SKM-1 (cell line): ENCODE data around the gene DLGAP3.

ENCODE experiments used
- DNase-seq: peaks from one replicate; lab custom pipeline; 2025; ENCODE audit not compliant: unreplicated experiment; lab: John Stamatoyannopoulos, UW

DLGAP3 gene

GRCh38 chr1:34906222-34906621 lies 23.2 kb downstream of the DLGAP3 start:
- DNase-seq: no peak

- DNase-seq: no peak
Measured at GRCh38 chr1:34905098-34905459, 24.4 kb downstream of the DLGAP3 start.

DNA sequence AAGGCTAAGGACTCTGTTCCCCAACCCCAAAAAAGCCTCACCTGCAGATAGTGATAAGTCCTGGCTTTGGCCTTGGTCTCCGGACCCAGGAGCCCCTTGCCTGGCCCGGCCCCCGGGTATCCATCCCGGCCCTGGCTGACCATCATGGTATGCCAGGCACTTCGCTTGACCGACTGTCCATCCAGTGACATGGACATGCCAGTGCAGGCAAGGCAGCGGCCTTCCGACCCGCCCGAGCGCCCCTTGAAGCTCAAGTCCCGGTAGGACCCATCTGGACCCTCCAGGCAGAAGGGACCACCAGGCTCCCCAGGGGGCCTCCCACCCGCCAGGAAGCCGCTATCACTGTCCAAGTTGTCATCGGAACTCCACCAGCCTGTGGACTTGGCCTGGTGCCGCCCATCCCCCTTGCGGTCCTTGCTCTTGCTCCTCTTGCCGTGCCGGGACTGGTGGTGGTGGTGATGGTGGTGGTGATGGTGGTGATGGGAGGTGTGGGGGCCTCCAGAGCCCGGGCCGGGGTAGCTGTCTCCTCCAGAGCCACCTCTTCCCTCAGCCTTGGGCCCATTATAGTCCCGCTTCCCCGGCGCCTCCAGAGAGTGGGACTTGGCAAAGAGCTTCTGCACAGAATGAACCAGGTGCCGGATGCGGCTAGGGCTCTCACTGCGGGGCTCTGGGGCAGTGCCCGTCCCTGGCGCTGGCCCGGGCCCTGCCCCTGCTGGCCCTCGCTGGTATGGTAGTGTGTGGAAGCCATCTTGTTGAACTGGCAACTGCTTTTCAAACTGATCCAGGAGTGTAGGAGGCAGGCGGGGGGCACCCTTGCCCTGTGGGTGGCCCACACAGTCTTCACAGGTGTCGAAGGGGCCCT lies 25.0 kb downstream of the DLGAP3 start:
- DNase-seq: no peak

DNA sequence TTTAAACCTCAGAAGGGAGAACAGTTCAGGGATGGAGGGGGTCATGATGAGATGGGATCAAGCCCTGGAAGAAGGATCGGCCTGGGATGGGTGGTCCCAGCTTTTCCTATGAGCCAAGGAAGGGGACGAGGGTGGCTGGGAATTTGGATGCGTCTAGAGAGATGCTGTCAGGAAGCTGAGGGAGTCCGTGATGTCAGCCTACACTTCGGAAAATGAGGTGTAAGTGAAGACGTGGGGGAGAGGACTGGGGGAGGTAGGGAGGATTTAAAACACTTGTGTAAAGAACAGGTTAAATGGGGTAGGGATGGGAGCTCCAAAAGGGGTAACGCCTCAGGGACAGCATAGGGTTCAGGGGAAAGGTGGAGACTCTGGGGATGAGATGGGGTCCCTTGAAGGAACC lies 27.5 kb downstream of the DLGAP3 start:
- no peak for DNase-seq

DNA sequence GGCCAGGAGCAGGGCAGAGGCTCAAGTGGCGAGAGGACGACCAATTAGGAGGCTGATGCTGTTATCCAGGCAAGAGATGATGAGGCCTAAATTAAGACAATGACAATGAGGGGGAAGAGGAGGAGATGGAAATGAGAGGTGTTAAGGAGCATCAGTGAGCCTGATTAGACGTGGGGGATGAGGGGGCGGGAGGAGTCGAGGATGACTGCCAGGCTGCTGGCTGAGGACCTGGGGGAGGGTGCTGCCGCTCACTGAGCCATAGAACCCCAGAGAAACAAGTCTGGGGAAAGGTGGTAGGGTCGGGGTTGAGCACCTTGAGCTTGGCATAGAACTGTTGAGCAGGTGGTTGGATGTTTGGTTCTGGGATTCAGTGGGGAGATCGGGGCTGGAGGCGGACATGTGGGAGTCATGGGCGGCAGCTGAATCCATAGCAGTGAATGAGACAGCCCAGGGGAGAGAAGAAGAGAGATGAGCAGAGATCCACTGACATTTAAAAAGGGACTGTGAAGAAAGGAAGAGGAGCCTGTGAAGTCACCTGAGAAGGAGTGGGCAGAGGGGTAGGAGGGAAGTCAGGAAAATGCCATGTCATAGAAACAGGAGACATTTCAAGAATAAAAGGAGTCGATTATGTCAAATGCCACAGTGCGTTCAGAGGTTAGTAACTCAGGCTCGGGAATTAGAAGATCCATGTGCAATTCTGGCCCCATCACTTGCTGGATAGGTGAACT lies 28.5 kb downstream of the DLGAP3 start:
- DNase-seq: no peak

- DNase-seq: no peak
Measured at GRCh38 chr1:34899906-34900305, 29.5 kb downstream of the DLGAP3 start.

DNA sequence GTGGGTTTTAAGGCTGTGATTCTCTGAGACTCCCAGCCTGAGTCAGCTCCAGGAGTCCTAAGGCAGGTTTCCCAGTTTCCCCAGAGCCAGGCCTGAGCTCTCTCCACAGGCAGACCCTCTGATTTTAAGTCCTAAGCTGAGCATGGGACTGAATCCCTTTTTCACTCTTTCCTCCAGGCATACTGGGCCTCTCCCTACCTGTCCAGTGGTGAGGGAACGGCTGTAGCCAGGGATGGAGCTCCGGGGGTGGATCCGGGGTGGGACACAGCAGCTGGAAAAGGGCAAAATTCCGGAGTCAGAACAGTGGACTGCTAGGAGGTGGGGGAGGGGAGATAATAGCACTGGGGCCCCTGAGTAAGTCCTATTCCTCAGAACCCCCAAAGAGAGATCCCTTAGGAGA lies 30.0 kb downstream of the DLGAP3 start:
- no peak for DNase-seq

GRCh38 chr1:34898330-34898761 lies 31.1 kb downstream of the DLGAP3 start:
- DNase-seq: no peak

DNA sequence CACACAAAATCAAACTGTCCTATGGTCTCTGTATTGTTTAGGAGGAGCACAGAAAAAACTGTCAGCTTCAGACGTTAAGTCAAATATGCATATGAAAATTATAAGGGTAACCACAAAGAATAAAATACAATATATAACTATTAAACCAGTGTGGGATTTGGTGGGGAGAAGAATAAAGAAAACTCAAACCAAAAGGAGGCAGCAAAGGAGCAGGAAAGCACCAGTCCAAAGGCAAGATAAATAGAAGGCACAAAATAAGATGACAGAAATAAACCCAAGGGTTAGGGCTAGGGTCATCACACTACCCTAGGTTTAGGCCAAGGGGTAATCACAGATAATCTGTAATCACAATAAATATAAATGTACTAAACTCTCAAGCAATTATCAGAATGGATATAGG lies 32.8 kb downstream of the DLGAP3 start:
- no peak for DNase-seq

DNA sequence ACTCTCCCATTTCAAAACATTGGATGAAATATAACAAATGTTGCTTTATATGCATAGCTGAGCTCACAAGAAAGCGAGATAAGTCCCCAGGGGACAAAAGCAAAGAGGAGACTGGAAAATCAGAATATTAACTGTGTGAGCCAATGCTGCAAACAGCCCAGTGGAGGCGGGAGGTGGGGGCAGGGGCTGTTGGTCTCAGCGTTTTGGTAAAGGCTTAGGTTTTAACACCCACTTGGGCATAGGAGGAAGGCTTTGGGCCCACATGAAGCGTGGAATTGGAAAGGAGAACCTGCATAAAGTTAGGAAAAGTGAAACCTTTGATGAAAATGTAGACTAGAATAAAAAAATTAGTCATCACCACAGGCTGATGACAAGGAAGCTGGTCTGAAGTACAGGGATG lies 39.7 kb downstream of the DLGAP3 start:
- DNase-seq: no peak

- no peak for DNase-seq
Measured at GRCh38 chr1:34887593-34887992, 41.9 kb downstream of the DLGAP3 start.

GRCh38 chr1:34885405-34886247 lies 43.8 kb downstream of the DLGAP3 start:
- no peak for DNase-seq

DNA sequence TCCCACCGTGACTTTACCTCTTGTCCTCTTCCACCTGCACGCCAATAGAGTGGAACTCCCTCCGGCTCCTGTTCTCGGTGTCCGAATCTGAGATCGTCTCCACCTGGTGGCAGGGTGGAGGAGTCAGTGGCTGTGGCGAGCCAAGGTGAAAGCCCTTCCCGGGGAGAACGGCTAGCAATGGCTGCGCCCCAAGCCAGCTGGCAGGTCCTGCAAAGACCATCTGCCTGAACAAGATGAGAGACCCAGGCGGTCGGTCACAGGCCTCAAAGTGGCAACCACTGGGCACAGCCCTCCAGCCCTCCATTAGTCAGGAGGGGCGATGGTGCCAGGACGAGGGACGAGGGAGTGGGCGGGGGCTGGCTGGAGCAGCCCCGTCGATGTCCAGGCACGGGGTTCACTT lies 44.5 kb downstream of the DLGAP3 start:
- DNase-seq: no peak

DNA sequence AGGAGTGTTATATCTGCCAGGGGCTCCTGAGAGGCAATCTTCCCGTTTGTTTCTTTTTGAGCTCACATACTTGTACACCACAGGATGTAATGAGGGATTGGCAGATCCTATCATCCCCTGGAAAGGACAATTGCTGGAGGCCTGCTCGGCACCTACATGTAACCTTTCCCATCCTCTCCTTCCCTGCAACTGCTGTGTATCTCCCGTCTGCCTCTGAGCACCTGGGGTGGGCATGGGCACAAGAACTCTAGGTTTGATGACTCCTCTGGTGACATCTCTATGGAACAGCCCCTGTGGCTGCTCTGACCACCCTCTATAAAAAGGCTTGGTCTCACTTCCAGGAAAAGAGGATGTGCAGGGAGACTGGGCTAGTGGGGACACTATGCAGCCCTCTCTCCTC lies 44.9 kb downstream of the DLGAP3 start:
- no peak for DNase-seq

DNA sequence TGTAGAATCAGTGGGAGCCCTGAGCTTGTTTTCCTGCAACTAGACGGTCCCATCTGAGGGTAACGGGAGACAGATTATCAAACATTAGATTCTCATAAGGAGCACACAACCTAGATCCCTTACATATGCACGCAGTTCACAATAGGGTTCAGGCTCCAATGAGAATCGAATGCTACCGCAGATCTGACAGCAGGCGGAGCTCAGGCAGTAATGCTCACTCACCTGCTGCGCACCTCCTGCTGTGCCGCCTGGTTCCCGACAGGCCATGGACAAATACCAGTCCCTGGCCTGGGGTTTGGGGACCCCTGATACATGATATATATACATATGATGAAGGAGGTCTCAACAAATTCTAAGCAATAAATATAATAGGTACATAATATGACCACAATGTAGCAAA lies 50.2 kb downstream of the DLGAP3 start:
- no peak for DNase-seq

DNA sequence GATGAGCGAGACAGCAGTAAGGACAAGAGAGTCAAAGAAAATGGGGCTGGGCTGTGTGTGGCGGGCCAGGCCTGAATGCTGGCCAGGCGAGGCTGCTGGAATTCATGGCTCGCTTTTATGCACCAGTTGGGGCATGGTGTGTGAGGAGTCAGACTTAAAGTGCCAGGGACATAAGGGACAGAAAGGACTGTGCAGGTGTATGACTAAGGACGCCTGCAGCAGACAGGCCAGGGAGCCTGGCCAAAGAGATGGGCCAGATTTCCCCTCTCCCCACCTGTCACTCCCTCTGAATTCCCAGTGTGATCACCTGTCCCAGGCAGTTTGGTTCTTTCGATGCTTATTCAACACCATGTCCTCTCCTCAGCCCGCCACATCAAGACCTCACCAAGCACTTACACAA lies 53.0 kb downstream of the DLGAP3 start:
- DNase-seq: no peak

DNA sequence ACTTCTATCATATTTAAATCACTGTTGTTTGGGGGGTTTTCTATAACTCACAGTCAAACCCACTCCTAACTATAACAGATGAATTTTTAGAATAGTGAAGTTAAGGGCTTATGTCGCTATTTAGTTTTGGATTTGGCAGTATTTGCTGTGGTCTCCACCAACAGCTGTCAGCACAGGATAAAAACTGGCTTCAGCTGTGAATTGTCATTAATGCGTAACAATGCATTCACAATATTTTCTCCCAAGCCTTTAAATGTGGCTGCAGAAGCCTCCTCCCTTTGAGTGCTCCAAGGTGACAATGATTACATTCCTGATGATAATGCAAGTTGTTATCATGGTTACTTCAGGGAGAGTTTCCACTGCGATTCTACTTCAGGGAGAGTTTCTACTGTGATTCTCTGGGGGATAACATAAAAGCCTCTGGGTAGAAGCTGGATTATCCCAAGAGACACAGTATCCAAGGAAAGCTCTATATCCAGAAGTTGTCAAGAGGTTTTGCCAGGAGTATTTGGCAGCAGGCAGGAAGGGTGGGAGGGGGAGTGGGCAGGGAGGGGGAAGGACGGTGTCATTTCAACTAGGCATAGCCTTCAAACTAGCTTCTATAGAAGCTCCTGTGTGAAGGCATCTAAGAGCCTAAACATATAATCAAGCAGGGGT lies 55.0 kb downstream of the DLGAP3 start:
- DNase-seq: no peak

GRCh38 chr1:34872133-34872503 lies 57.3 kb downstream of the DLGAP3 start:
- DNase-seq: no peak

- DNase-seq: no peak
Measured at GRCh38 chr1:34871443-34872132, 57.9 kb downstream of the DLGAP3 start.

GRCh38 chr1:34870395-34870794 lies 59.1 kb downstream of the DLGAP3 start:
- DNase-seq: no peak

- DNase-seq: no peak
Measured at GRCh38 chr1:34869760-34870159, 59.7 kb downstream of the DLGAP3 start.
